Muscle layer of colon (tissue), 2 donors: ENCODE data around the gene TNFAIP2.

ENCODE experiments used
- H3K27ac ChIP-seq: one replicate; pipeline ENCODE4 v1.7.0; 2013; ENCODE audit warnings: low read depth, mild to moderate bottlenecking, low read length, moderate library complexity
- H3K27me3 ChIP-seq, 2 donors: one replicate each; pipeline ENCODE4 v1.7.0; 2013; ENCODE audit warnings: low read length in 2 of 2, mild to moderate bottlenecking in 2 of 2; ENCODE audit not compliant: insufficient read depth in 2 of 2, control insufficient read depth in 1 of 2
- H3K36me3 ChIP-seq: one replicate; pipeline ENCODE4 v1.7.0; 2013; ENCODE audit warnings: mild to moderate bottlenecking, low read length; ENCODE audit not compliant: insufficient read depth
- H3K4me1 ChIP-seq: one replicate; pipeline ENCODE4 v1.7.0; 2013; ENCODE audit warnings: mild to moderate bottlenecking, low read length; ENCODE audit not compliant: insufficient read depth
- H3K4me3 ChIP-seq, 2 donors: one replicate each; pipeline ENCODE4 v1.7.0; 2013; ENCODE audit warnings: low read length in 2 of 2, low read depth in 1 of 2, mild to moderate bottlenecking in 1 of 2, moderate library complexity in 1 of 2
- H3K9ac ChIP-seq: one replicate; pipeline ENCODE4 v1.7.0; 2013; ENCODE audit warnings: low read length
- H3K9me3 ChIP-seq: one replicate; pipeline ENCODE4 v1.7.0; 2013; ENCODE audit warnings: mild to moderate bottlenecking, low read length
- donor health status: abdominal sarcoma.
- donor health status: Adenocarcinoma of cecum.

Gene TNFAIP2

GRCh38 chr14:103135333-103136260, 12.3 kb downstream of the TNFAIP2 start:
- H3K27me3 ChIP-seq: peaks cover 0 to 14% of the 10 kb centered on the region in 2 donors
- H3K9ac ChIP-seq: no peak overlapping the region
- H3K36me3 ChIP-seq: no peaks in the 10 kb centered on the region
- no peaks in the 10 kb centered on the region for H3K9me3 ChIP-seq
- no peak overlapping the region for H3K27ac ChIP-seq
- peaks cover 36% of the 10 kb centered on the region for H3K4me1 ChIP-seq
- no peak overlapping the region for H3K4me3 ChIP-seq

- H3K9me3 ChIP-seq: no peaks in the 10 kb centered on the region
- H3K27ac ChIP-seq: no peak overlapping the region
- no peak overlapping the region for H3K9ac ChIP-seq
- no peak overlapping the region for H3K4me3 ChIP-seq
- H3K36me3 ChIP-seq: no peaks in the 10 kb centered on the region
- H3K27me3 ChIP-seq: peaks cover 0 to 14% of the 10 kb centered on the region in 2 donors
- H3K4me1 ChIP-seq: peaks cover 26% of the 10 kb centered on the region
Measured at GRCh38 chr14:103136388-103137271, 13.4 kb downstream of the TNFAIP2 start.

- H3K9me3 ChIP-seq: no peaks in the 10 kb centered on the region
- peaks cover 0 to 14% of the 10 kb centered on the region in 2 donors for H3K27me3 ChIP-seq
- H3K9ac ChIP-seq: no peak overlapping the region
- no peak overlapping the region for H3K4me3 ChIP-seq
- no peak overlapping the region for H3K27ac ChIP-seq
- H3K4me1 ChIP-seq: peaks cover 16% of the 10 kb centered on the region
- H3K36me3 ChIP-seq: no peaks in the 10 kb centered on the region
Measured at GRCh38 chr14:103137689-103138300, 14.5 kb downstream of the TNFAIP2 start.

- Histone ChIP-seq H3K9me3 (no peaks in the 10 kb centered on the region), H3K4me3 (no peak overlapping the region), H3K27me3 (peaks cover 0 to 14% of the 10 kb centered on the region in 2 donors), H3K4me1 (peaks cover 16% of the 10 kb centered on the region), H3K36me3 (no peaks in the 10 kb centered on the region), H3K27ac (no peak overlapping the region), H3K9ac (no peak overlapping the region)
Measured at GRCh38 chr14:103138301-103139131, 15.3 kb downstream of the TNFAIP2 start.

GRCh38 chr14:103139132-103140025, 16.1 kb downstream of the TNFAIP2 start:
- H3K27me3 ChIP-seq: peaks cover 0 to 14% of the 10 kb centered on the region in 2 donors
- H3K4me3 ChIP-seq: no peak overlapping the region
- H3K27ac ChIP-seq: no peak overlapping the region
- no peaks in the 10 kb centered on the region for H3K9me3 ChIP-seq
- H3K36me3 ChIP-seq: no peaks in the 10 kb centered on the region
- peaks cover 16% of the 10 kb centered on the region for H3K4me1 ChIP-seq
- no peak overlapping the region for H3K9ac ChIP-seq

- Histone ChIP-seq H3K27me3 (peaks cover 0 to 14% of the 10 kb centered on the region in 2 donors), H3K4me3 (no peak overlapping the region), H3K4me1 (peaks cover 16% of the 10 kb centered on the region), H3K36me3 (no peaks in the 10 kb centered on the region), H3K9ac (no peak overlapping the region), H3K27ac (no peak overlapping the region), H3K9me3 (no peaks in the 10 kb centered on the region)
Measured at GRCh38 chr14:103140316-103141109, 17.3 kb downstream of the TNFAIP2 start.

GRCh38 chr14:103141117-103141796, 18.0 kb downstream of the TNFAIP2 start:
- peaks cover 16% of the 10 kb centered on the region for H3K4me1 ChIP-seq
- H3K4me3 ChIP-seq: no peak overlapping the region
- H3K36me3 ChIP-seq: no peaks in the 10 kb centered on the region
- H3K9me3 ChIP-seq: no peaks in the 10 kb centered on the region
- no peak overlapping the region for H3K9ac ChIP-seq
- H3K27ac ChIP-seq: no peak overlapping the region
- H3K27me3 ChIP-seq: peaks cover 0 to 14% of the 10 kb centered on the region in 2 donors

- peaks cover 0 to 14% of the 10 kb centered on the region in 2 donors for H3K27me3 ChIP-seq
- peaks cover 11% of the 10 kb centered on the region for H3K4me1 ChIP-seq
- H3K9me3 ChIP-seq: no peaks in the 10 kb centered on the region
- H3K4me3 ChIP-seq: no peak overlapping the region
- no peak overlapping the region for H3K9ac ChIP-seq
- no peaks in the 10 kb centered on the region for H3K36me3 ChIP-seq
- no peak overlapping the region for H3K27ac ChIP-seq
Measured at GRCh38 chr14:103142026-103142425, 18.8 kb downstream of the TNFAIP2 start.

GRCh38 chr14:103142721-103143302, 19.6 kb downstream of the TNFAIP2 start:
- H3K36me3 ChIP-seq: no peaks in the 10 kb centered on the region
- no peak overlapping the region for H3K4me3 ChIP-seq
- no peaks in the 10 kb centered on the region for H3K9me3 ChIP-seq
- H3K27me3 ChIP-seq: peaks cover 0 to 14% of the 10 kb centered on the region in 2 donors
- no peak overlapping the region for H3K9ac ChIP-seq
- H3K27ac ChIP-seq: no peak overlapping the region
- peaks cover 4% of the 10 kb centered on the region for H3K4me1 ChIP-seq
